EH (cell line): ENCODE data around the gene GIGYF2.

Source experiments
- DNase-seq: peaks from one replicate; pipeline ENCODE4 v3.0.0-alpha.2; 2015; ENCODE audit warnings: low read depth

GIGYF2 gene

GRCh38 chr2:232879618-232880494 lies 182.7 kb downstream of the GIGYF2 start:
- no peak for DNase-seq

- no peak for DNase-seq
Measured at GRCh38 chr2:232880764-232881351, 183.7 kb downstream of the GIGYF2 start.

GRCh38 chr2:232882085-232882484 lies 185.0 kb downstream of the GIGYF2 start:
- no peak for DNase-seq

GRCh38 chr2:232882505-232883115 lies 185.5 kb downstream of the GIGYF2 start:
- DNase-seq = no peak

- no peak for DNase-seq
Measured at GRCh38 chr2:232883116-232883721, 186.1 kb downstream of the GIGYF2 start.

GRCh38 chr2:232884001-232884421 lies 186.9 kb downstream of the GIGYF2 start:
- DNase-seq = no peak

- DNase-seq = no peak
Measured at GRCh38 chr2:232884549-232885263, 187.6 kb downstream of the GIGYF2 start.

- DNase-seq = peak; percentile 23
Measured at GRCh38 chr2:232885264-232885961, 188.3 kb downstream of the GIGYF2 start.

GRCh38 chr2:232886176-232886575 lies 189.0 kb downstream of the GIGYF2 start:
- DNase-seq = no peak

GRCh38 chr2:232886632-232887031 lies 189.5 kb downstream of the GIGYF2 start:
- DNase-seq = no peak

GRCh38 chr2:232887171-232887850 lies 190.2 kb downstream of the GIGYF2 start:
- DNase-seq = peak; percentile 22

- no peak for DNase-seq
Measured at GRCh38 chr2:232888099-232888836, 191.1 kb downstream of the GIGYF2 start.

GRCh38 chr2:232888839-232889529 lies 191.9 kb downstream of the GIGYF2 start:
- DNase-seq = no peak

GRCh38 chr2:232889876-232890401 lies 192.8 kb downstream of the GIGYF2 start:
- no peak for DNase-seq

- DNase-seq = no peak
Measured at GRCh38 chr2:232890536-232890895, 193.4 kb downstream of the GIGYF2 start.

- DNase-seq = peak; percentile 79
Measured at GRCh38 chr2:232890896-232891601, 193.9 kb downstream of the GIGYF2 start.

GRCh38 chr2:232891621-232892071 lies 194.5 kb downstream of the GIGYF2 start:
- DNase-seq = peak; percentile 37

- no peak for DNase-seq
Measured at GRCh38 chr2:232892221-232892620, 195.1 kb downstream of the GIGYF2 start.
